GM19397 (cell line): ENCODE data around the gene GAMT.

Experiments used
- ATAC-seq: cut with Tn5 transposase; IDR thresholded peaks from one replicate; pipeline ENCODE4 v1.9.1; 2021; ENCODE audit warnings: mild to moderate bottlenecking, moderate library complexity; ENCODE audit not compliant: unreplicated experiment

GAMT gene

DNA sequence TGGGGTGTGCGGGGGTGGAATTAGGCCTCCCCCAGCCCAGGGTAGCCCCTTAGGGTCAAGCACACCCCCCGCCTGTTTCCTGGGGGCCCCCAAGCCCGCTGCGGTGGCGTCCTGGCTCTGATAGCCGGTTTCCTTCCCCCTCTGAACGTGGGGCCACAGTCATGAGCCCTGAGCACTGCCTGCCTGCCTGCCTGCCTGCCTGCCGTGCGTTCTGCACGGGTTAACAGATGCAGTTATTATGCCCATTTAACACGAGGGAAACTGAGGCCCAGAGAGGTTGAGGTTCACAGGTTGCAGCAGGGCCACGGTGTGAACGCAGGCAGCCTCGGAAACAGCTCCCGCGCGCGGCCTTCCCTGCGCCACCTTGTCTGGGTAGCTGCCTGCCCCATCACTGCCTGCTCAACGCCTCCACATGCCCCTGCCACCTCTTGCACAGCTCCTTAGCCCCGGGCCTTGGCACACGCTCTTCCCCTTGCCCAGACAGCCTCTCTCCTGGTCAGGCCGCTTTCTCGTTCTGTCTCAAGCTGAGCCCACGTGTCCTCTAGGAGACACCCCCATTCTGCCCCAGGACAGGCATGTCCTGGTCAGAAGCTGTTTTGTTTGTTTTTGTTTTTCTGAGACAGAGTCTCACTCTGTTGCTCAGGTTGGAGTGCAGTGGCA, 1.2 kb upstream of the GAMT start:
- ATAC-seq: no peak

DNA sequence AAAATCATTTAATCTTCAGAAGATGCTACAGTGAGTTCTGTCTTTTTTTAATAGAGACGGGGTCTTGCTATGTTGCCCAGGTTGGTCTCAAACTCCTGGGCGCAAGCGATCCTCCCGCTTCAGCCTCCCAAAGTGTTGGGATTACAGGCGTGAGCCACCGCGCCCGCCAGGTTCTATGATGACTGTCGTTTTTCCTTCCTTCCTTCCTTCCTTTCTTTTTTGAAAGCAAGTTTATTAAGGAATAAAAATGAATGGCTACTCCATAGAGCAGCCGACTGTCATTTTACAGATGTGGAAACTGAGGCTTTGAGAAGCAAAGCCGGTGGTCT, 511 bp upstream of the GAMT start:
- no peak for ATAC-seq

- no peak for ATAC-seq
These were observed 833 bp downstream of the GAMT start for GRCh38 chr19:1400281-1401137.

GRCh38 chr19:1399745-1400144, 1.6 kb downstream of the GAMT start:
- no peak for ATAC-seq

DNA sequence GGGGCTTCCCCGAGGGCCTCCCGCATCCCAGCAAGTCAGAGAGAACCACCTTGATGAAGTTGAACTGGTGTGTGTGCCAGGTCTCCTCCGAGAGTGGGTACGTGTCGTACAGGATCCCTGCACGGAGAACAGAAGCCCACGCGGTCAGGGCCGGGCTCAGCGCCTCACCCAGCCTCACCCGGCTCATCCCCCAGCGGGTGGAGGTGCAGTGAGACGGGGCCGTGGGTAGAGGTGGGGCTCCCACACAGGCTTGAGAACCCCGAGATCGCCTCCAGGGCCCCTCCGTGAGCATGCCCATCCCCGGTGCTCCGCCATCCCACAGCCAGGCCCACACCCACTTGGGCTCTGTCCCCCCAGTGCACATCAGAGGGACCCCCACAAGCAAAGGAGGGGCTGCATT, 2.3 kb downstream of the GAMT start:
- ATAC-seq: no peak

GRCh38 chr19:1397838-1398237, 3.5 kb downstream of the GAMT start:
- no peak for ATAC-seq

DNA sequence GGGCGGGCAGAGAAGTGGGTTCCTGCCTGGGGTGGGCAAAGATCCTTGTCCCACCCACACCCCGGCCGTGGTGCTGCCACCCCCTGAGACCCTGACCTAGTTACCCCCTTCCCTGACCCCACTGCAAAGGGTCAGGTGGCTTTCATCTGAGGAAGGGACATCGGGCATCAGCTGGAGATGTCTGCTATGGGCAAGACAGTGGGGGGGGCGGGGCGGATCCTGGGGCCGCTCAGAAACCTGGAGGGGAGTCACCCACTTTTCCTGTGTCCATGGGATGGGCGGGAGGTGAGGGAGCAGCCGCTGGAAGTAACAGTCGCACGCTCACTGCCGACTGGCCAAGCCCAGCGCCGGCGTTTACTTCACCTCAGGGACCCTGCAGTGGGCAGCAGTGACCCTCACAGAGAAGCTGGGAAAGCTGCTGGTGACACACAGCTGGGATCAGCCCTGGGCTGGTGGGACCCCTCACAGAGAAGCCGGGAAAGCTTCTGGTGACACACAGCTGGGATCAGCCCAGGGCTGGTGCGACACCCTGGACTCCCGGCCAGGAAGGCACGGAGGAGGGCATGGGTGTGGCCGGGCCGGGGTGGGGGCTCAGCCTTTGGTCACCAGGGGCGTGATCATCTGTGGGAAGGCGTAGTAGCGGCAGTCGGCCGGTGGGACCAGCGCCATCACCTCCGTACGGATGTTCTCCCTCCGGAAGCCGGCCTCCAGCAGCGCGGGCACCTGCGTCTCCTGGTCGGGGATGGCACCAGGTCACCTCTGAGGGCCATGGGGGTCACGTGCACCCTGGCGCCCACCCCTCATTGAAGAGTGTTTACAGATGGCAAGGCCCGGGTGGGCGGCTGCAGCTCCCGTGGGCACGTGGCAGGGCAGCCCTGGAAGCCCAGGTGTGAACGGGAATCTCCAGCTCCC, 4.3 kb downstream of the GAMT start:
- no peak for ATAC-seq

GRCh38 chr19:1396019-1396767, 5.1 kb downstream of the GAMT start:
- ATAC-seq: no peak

DNA sequence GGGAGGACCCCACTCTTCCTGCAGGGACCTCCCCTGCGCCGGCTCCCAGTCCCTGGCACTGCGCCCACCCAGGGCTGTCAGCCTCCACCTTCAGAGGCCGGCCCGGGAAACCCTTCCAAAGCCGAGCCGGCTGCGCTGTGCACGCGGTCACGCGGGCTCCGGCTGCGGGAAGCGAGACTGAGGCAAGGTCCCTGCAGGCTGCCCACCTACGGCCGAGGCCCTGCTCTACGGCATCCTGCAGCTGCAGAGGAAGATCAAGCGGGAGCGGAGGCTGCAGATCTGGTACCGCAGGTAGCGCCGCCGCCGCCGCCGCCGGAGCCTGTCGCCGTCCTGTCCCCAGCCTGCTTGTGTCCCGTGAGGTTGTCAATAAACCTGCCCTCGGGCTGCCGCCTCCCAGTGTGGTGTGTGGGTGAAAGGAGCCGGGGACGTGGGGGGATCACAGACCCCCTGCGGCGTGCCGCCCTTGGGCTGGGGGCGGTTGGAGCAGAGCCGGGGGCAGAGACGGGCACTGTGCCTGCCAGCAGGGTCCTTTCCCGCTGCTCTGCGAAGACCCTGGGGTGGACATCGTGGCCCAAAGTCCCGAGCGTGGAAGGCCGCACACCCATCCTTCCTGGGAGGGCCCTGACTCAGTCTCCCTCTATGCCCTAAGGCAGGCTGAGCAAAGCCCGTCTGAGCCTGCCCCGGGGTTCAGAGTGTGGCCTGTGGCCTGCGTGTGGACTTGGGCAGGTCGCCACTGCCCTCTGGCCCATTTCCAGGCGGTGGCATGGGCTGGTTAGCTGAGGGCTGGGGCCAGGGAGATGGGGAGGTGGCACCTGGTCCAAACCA, 5.9 kb downstream of the GAMT start:
- ATAC-seq: no peak

DNA sequence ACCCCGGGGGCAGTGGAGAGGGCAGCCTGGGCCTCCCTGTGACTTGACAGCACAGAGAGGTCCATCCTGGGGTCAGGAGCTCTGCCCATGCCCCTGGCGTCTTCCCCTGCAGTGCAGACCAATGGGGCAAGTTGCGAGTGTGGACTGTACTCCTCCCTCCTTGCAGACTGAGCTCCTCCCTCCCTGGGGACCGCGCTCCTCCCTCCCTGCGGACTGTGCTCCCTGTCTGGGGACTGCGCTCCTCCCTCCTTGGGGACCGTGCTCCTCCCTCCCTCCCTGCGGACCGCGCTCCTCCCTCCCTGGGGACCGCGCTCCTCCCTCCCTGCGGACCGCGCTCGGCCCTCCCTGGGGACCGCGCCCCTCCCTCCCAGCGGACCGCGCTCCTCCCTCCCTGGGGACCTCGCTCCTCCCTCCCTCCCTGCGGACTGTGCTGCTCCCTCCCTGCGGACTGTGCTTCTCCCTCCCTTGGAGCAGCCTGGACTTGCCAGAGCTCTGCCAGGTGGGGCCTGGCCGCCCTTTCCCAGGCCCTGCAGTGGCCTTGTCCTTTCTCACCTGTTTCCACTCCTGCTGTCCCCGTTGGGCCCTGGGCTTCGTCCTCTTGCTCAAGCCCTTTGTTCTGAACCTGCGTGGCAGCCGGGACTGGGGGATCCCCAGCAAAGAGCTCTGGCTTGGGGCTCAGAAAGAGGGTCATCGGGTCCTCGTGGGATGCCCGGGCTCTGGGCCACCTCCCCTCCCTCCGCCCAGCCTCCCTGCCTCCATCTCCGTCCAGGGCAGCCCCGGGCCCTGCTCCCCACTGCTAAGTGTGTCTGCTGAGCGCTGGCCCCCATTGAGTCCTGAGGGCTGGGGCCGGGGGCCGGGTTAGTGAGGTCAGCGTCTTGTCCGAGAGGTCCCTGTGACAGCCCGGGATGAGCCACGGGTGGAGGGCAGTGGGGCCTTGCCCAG, 6.8 kb downstream of the GAMT start:
- ATAC-seq: no peak

- no peak for ATAC-seq
These were observed 7.5 kb downstream of the GAMT start for GRCh38 chr19:1393841-1394240.

DNA sequence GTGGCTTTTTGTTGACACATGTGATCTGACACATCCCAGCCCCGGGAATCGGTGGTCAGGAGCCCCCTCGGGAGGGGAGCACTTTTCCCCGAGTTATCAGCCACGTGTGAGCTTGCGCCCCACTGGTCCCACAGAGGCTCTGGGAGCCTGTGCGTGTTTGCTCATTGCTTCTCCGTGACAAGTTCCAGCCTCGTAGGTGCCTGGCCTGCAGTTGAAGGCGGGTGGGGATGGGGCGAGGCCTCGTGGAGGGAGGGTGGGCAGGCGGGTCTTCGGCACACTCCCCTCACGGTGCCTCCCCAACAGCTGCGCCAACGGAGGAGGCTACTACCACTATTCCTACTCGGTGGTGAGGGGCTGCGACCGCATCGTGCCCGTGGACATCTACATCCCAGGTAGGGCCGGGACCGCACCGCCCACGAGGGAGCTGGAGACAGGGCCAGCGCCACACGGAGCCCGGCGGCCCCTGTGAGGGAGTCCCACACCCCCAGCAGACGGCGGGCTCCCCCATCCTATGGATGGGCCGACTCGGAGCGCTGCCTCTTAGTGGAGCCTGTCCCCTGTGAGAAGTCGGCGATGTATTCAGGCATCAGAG, 8.3 kb downstream of the GAMT start:
- ATAC-seq: no peak

DNA sequence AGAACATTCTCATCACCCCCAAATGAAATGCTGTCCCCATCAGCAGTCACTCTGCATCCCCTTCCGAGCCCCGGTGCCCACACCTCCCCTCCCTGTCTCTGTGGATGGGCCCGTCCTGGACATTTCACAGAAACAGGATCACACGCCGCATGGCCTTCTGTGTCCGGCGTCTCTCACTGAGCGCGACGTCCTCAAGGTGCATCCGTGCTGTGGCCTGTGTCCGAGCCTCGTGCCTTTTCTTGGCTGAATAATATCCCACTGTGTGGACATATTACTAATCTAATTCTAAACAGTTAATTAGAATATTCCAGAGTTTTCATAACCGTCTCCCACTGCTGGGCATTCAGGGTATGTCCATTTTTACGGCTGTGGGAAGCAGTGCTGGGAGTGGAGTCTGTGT, 8.9 kb downstream of the GAMT start:
- no peak for ATAC-seq

DNA sequence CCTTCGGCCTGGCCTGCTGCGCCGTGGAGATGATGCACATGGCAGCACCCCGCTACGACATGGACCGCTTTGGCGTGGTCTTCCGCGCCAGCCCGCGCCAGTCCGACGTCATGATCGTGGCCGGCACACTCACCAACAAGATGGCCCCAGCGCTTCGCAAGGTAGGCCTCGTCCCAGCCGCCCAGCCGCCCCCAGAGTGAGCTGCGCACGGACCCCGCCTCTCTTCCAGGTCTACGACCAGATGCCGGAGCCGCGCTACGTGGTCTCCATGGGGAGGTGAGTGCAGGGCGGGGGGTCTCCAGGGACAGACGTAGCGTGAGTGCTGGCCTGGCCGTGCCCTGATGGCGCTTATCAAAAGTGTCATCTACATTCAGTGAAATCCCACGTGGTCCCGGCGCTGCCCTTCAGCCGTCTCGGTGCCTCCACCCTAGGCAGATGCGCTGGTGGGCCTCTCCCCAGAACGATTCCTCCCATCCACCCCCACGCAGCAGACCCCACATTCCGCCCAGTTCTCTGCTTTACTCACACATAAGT, 10.4 kb downstream of the GAMT start:
- ATAC-seq: no peak

DNA sequence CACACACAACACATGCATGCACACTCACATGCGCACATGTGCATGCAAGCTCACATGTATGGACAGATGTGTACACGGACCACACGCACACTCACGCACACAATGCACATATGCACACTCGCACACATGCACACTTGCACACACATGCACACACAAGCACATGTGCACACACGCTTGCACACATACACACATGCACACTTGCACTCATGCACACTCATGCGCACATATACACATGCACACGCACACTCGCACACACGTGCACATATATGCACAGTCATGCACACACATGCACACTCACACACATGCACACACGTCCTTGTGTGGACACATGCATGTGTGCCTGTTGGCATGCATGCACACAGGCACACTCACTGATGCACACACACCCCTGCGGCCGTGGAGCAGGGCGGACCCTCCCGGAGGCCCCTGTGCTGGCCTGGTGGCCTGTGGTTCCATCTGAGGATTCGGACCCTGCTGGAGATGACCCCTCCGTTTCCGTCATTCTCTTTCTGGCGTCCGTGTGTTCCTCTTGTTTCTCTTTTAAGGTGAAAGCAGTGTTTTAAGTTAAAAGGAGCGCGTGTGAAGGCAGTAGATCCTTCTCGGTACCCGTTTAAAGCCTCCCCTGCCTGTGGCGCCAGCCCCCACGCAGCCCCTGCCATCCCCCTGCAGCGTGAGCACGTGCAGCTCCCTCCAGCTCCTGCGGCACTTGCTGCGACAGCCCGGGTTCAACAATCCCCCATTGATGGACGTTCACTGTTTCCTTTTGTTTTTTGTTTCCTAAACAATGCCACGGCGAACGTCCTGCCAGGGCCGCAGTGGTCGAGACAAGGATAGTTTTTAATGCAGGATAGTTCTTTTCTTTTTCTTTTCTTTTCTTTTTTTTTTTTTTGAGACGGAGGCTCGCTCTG, 12.1 kb downstream of the GAMT start:
- no peak for ATAC-seq

GRCh38 chr19:1388637-1389026, 12.7 kb downstream of the GAMT start:
- ATAC-seq: no peak
